GM19468 (cell line): ENCODE results near the gene UCKL1.
"Not testable (repeated sequence)": the region's sequence is repeated elsewhere in the genome, so short reads cannot be mapped to it uniquely, and the experiment has no call there.

Experiments used
- ATAC-seq: cut with Tn5 transposase; IDR thresholded peaks from one replicate; pipeline ENCODE4 v1.9.1; 2021; ENCODE audit warnings: mild to moderate bottlenecking, moderate library complexity, moderate number of reproducible peaks; ENCODE audit not compliant: unreplicated experiment; ENCODE audit errors: extremely low read depth

UCKL1 gene

DNA sequence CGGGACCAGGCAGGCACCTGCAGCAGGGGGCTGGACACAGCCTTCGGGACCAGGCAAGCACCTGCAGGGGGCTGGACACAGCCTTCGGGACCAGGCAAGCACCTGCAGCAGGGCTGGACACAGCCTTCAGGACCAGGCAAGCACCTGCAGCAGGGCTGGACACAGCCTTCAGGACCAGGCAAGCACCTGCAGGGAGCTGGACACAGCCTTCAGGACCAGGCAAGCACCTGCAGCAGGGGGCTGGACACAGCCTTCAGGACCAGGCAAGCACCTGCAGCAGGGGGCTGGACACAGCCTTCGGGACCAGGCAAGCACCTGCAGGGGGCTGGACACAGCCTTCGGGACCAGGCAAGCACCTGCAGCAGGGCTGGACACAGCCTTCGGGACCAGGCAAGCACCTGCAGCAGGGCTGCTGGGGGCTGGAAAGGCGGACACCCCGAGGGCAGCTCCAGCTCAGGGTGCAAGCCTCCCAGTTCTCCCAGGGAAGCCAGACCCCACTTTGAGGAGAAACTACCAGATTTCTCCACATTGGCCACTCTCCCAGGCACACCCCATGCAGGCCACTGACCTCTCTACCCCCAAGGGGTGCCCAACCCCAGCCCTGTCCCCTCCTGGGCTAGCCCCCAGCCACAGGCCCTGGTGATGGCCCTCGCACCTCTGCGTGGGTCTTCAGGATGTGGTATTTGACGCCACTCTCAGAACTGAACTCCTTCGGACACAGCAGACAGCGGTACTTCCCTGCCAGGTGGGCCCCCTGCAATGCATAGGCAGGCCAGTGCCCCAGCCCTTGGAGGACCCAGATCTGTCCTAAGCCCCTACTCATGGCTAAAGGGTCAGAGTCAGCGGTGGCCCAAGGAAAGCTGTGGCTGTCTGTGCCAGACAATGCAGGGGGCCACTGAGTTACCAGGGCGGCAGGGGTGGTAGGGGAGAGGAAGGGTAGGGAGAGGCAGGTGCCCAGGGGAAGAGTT is 4.7 kb upstream of the UCKL1 start:
- ATAC-seq, result not testable (repeated sequence)

DNA sequence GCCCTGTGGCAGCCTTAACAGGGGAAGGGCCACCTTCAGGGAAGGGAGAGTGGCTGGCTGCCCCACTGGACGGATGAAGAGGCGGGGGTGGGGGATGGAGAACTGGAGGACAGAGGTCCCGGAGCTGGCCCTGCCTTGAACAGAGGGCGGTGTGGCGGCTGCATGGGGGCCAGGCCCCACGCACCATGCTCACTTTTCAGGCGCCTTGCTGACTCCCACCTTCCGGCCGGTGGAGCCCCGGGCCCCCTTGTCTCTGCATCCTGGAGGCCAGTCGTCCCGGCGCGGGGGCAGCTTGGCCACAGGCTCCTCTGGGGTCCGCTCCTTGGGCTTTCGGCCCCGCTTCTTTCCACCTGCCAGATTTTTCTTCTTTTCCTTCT is 3.5 kb upstream of the UCKL1 start:
- no peak for ATAC-seq

DNA sequence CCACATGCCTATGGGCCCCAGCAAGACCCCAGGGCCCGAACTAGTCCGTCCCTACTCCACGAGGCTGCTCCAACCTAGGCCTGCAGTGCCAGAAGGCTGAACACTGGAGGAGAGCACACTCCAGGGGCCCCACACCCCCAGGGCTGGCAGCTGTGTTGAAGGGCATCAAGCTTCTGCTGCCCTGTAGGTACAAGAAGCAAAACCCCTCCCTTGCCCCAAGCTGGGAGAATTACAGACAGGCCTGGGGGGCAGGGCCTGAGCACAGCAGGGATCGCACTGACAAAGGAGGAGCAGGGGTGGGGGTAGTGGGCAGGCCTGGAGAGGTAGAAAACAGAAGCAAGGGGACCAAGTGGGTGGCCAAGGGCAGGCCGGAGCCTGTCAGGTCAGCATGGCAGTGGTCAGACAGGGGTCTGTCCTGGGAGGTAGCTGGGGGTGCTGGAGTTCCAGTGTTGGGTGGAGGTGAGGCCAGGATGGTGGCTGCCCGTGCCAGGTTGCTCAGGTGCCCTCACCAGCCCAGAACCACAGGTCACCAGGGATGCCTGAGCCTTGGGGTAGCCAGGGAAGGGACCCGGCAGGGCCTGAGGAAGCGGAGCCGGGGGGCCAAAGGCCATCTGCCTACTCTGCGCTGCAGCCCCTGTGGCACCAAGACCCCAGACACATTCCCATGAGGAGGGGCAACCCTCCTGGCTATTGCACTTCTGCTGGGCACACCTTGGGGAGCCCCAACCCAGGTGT is 2.9 kb upstream of the UCKL1 start:
- no peak for ATAC-seq

DNA sequence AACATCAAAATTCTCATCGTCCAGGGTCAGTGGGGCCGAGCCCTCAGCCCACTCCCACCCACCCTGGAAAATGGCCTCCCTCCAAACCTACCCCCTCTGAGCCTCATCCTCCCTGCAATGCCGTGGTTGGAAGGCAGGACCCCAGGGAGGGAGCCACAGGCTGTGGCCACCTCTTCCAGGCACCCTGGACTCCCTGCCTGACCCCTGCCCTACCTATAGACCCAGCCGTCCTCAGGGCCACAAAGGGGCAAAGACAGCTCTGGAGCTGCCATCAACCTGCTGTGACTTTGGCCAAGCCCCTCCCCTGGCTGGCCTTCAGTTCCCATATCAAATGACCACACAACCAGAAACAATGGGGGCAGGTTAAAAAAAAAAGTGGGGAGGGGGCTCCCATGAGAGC is 2.3 kb upstream of the UCKL1 start:
- ATAC-seq, result no peak

DNA sequence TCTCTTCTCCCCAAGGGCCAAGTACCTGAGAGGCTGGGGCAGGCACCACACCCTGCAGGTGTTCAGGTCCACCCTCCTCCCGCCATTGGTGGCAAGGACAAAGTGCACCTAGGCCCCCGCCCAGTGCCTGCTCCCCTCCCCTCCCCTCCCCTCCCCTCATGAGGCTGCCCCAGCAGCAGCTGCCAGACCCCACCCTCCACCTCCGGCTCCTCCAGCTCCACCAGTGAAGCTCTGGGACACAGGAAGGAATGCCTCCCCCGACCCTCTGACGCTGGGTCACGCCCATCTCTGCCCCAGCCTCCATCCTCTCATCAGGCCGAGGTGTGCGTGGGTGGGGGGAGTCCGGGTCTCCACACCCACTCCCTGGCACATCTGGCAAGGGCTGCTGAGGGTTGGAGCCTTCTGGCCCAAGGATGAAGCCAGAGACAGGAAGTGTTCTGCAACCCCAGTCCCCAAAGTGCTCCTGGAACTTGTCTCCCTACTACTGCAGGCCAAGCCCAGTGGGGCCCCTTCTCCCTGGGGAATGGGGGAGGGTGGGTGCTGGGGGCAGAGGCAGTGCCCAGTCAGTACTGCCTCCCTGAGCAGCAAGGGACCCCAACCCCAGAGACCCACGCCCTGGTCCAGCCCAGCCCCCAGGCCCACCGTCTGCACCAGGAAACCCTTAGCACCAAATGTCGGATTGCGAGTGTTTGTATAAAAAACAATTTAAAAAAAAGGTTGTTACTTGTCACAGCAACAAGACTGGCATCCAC is 1.6 kb upstream of the UCKL1 start:
- ATAC-seq, result no peak

DNA sequence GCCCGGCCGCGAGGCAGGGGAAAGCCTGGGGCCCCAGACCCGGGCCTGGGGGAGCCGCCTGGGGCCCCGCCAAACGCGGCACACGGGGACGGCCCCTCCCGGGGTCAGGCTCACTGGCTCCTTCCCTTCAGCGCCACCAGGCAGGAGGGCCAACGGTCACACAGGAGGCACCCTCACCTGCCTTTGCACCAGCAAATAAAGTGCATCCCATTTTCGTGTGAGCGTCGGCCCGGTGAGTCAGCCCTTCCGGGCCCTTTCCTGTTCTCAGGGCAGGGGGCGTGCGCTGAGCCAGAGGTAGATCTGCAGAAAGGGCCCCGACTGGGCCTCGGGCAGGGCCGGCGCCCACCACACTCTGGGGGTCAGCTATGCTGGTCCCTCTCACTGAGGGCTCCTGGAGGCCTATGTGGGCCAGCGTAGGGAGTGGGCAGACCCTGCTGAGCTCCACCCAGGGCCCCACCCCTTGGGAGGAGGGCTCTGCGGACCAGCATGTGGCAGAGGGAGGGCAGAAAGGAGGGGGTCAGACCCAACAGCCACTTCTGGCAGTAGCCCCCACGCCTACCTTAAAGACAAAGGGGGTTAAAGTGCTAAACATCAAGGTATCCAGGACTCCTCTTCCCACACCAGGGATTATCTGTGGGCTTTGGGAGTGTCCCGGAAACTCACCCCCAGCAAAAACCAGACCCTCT is 931 bp upstream of the UCKL1 start:
- ATAC-seq, result no peak

DNA sequence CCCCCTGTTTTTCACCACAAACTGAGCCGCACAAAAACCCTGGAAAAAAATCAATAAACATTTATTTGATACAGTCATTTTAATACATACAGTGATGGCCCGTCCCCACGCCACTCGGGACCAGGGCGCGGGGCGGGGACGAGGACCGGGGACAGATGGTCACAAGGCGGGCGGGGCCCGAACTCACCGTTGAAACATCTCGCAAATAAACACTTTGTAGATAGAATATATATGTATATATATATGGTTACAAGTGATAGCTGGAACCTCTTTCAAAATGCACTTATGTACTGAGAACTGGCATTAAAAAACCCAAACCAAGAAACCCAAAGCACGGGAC is 418 bp upstream of the UCKL1 start:
- ATAC-seq, result no peak

DNA sequence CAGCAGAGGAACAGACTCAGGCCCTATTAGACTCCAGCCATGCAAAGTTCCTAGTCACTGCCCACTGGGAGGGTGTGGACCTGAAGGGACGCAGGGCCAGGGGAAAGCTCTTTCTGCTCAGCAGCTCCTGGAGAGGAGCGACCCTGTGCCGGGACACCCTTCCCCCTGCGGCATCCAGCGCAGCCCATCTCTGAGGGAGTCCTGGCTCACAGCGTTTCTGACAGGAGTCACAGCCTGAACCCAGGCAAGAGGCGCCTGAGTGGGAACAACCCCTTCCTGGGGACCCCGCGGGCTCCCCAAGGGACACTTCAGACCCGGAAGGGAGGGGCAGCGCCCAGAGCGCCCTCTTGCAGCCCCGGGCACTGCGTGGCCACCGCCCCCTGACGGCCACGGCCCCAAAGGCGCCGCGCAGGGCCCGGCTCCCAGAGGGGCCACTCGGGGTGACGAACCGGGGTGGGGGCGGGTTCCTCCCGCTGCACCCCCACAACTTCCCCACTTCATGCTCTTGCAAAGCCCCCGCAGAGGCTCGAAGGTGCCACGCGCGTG is 862 bp downstream of the UCKL1 start:
- ATAC-seq, result no peak

DNA sequence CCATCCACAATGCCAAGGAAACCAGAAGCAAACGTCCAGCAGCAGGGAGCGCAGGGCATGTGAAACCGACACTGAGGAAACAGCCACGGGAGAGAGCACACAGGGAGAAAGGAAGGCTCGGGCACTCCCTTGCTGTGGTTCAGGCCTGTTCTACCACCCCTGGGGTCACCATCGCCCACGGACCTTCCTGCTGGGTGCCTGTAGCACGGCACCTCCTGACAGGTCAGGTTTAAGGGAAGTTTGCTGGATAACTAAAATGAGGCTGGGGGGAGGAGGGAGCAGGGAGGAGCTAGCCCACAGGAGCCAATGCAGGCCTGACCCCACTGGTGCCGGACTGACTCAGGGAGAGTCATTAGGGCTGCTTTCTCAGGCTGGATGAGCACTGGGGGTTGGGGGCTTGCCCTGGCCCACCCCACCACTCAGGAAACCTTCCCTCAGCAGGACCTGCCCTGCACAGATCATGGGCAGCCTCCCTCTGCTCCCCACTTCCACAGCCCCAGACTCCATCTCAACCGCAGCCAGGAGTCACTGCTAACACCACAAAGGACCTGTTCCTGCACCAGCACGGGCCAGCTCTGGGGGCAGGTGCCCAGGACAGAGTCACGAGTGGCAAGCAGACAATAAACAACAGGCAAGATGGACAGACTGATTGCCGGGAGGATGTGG is 2.3 kb downstream of the UCKL1 start:
- ATAC-seq, result no peak

DNA sequence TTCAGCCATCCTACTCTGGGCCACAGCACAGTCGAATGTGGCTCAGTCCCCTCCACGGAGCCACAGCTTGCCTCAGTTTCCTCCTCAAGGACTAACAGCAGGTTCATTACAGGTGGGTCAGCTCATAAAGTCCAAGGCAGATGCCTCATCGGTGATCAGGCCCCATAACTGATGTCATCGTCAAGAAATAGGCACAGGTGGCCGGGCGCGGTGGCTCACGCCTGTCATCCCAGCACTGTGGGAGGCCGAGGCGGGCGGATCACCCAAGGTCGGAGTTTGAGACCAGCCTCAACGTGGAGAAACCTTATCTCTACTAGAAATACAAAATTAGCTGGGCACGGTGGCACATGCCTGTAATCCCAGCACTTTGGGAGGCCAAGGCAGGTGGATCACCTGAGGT is 3.4 kb downstream of the UCKL1 start:
- no peak for ATAC-seq

DNA sequence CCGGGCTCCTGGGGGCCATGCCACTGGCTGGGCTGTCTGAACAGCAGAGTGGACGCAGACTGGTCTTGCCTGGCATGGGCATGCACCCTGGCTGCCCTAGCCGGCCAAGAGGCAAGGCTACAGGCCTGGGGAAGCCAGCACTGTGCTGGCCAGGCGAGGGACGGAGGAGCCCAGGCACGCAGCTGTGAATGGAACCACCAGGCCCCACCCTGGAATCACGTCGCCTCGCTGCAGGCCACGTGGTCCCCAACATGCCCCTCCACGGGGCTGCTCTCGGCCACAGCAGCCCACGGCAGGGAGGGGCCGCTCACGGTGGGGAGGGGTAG is 4.0 kb downstream of the UCKL1 start:
- no peak for ATAC-seq

DNA sequence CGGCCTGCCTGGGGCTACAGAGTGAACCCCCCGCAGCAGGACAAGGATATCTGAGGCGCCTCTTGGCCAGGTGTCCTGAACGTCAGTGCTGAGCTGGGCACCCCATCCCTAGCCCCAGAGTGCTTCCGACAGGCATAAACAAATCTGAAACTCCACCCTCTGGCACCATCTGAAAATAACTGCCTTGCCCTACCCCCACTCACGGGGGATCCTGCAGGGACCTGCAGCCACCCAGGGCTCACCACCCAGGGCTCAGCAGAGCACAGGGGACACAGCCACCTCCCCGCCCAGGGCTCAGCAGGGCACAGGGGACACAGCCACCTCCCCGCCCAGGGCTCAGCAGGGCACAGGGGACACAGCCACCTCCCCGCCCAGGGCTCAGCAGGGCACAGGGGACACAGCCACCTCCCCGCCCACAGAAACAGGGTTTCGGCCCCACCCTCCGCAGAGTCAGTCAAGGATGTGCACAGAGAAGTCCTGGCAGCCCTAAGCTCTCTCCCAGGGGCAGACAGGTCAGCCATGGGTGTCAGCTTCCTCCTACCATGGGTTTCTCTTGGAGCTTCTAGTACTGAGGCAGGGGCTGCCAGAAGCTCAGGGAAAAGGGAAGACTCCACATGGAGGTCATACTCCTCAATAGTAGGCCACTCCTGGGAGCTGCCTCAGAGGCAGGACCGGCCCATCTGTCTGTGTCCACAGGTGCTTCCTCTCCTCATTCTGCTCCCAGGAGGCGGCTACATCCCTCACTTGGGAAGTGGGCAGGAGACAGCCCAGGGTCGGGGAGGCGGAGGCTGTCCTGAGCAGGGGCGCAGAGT is 4.6 kb downstream of the UCKL1 start:
- no peak for ATAC-seq

DNA sequence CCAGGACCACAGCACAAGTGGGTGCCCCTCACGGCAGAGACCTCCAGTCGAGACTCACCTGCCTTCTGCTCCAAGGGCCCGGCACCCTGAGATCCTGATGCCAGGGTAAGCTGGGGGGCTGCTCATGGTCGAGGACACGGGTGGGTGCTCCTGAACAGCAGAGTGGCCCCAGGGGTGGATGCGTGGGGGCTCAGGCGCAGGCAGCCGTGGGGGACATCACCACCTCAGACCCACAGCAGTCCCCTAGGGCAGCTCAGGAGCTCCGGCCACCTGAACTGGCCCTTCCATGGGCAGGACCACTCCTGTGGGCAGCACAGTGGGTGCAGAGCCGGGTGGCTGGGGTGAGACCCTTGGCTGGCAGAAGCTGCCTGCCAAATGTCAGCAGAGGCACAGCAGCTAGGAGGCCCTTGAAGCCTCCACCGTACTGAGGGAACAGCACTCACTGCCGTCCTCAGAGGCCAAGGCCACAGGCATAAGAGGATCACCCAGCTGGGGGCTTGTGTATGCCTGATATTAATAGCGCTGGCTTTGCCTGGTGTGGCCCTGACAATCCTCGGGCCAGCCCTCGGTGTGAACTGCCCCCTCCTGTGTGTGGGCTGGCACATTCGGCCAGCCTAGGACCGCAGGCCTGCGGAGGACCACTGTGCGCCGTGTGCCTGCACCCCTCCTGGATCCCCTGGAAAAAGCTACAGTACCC is 5.4 kb downstream of the UCKL1 start:
- no peak for ATAC-seq

DNA sequence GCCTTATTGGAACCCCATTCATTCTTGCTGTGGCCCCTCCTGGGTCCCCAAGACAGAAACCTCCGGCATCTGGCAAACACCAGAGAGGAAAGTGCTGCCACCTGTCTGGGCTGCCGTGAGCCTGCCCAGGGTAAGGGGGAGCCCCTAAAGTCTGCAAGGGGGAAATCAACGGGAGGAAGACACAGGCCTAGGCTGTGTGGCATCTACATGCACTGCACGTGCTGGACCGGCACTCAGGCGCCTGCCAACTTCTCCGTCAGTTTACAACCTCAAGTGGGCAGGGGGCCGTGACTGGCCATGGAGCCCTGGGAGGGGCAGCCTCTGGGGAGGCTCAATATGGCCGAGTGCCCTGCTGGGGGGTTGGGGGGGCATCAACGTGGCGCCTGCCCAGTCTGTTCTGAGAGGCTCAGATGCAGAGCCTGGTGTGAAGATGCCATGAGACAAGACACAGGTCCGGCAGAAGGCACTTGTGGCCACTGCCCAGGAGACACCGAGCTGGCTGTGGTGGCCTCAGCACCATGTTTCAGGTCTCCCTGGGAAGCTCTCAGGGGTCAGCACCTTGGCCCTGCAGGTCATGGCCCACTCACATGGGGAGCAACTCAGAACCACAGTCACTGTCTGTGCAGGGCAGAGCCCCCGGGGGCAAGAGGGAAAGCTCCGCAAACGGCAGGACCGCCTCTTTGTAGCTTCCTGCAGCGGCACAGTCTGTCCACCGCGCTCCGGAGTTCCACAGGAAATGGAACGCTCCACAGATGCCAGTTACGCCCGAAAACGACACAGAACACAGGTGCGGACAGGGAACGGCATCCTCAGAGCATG is 8.4 kb downstream of the UCKL1 start:
- no peak for ATAC-seq

DNA sequence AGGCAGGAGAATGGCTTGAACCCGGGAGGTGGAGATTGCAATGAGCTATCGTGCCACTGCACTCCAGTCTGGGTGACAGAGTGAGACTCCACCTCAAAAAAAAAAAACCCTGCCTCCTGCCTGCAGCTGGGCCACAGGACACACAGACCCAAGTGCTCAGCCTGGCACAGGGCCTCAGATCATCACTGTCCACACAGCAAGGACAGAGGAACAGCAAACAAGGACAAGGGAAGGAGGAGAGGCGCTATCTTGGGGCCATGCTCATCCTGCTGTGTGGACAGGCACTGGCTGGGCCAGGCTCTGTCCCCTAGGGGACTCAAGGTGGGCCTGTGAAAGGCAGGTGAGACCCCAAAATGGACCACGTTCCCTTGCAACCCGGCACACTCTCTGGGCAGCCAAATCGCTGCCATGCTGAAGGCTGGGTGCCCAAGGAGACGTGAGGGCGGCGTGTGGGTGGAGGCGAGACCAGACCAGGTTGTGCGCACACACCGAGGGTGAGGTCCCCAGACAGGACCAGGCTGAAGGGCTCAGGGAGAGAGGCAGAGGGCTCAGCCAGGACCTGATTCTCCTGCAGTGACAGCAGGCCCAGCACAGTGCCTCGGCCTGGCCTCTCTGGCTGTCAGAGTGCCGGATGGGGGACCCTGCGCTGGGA is 9.1 kb downstream of the UCKL1 start:
- ATAC-seq, result no peak

DNA sequence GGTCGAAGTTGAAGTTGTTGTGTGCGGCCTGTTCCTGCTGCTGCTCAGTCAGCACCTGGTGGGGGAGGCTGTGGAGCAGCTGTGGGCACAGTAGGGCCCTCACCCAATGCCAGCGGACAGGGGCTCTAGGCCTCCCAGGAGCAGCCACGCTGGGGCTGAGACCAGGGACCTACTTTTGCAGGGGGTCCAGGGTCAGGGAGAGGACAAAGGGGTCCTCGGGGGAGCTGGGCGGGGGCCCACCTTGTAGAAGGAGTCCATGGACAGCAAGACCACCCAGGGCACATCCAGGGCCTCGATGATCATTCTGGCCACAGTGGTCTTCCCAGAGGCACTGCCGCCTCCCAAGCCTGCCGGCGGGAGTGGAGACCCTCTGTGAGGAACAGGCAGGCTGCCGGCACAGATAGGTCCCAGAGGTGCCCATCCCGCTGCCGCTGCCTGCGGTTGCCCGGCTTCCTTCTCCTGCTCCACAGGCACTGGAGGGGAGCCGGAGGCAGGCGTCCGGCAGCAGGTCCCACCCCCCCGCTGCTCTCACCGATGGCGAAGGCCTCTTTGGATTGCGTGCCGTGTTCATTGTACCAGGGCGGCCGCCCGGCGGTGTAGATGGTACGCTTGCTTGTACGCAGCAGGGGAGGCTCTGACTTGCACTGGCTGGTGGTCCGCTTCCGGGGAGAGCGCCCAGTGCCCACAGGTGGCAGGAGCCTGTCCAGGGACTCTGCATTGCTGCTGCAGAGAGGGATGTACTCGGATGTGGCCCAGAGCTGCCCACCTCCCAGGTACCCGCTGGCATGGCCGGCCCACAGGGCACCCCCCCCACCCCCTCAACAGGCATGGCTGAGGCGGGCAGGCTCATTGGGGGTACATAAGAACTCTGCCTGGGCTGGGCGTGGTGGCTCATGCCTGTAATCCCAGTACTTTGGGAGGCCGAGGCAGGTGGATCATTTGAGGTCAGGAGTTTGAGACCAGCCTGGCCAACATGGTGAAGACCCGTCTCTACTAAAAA is 10.0 kb downstream of the UCKL1 start:
- ATAC-seq, result no peak
